Cardiac fibroblast (primary cell): ENCODE data around the gene SELL.

Experiments used
- DNase-seq, 2 donors: peaks; one replicate each; pipeline versions ENCODE4 v3.0.0 to v3.0.0-alpha.2; 2010; ENCODE audit warnings: low read depth in 2 of 2
- H3K4me3 ChIP-seq, 2 donors: replicated peaks in 1 of 2; 1 replicate in 1 of 2; 2 replicates in 1 of 2; pipeline ENCODE4 v1.5.1; 2011; ENCODE audit warnings: low read depth in 2 of 2, low read length in 2 of 2, mild to moderate bottlenecking in 2 of 2, moderate library complexity in 1 of 2
- CTCF ChIP-seq: IDR thresholded peaks from one replicate; pipeline ENCODE4 v1.5.1; 2011; ENCODE audit warnings: low read depth, mild to moderate bottlenecking, low read length, inconsistent platforms

Gene SELL

GRCh38 chr1:169648709-169649108, 62.7 kb downstream of the SELL start:
- no peak for TF ChIP-seq CTCF
- H3K4me3 ChIP-seq, result no peak overlapping the region
- DNase-seq, result no peak

- no peak for DNase-seq
- no peak overlapping the region for H3K4me3 ChIP-seq
- no peak for TF ChIP-seq CTCF
These were observed 63.2 kb downstream of the SELL start for GRCh38 chr1:169648187-169648586.

GRCh38 chr1:169647512-169647911, 63.9 kb downstream of the SELL start:
- H3K4me3 ChIP-seq, result no peak overlapping the region
- no peak for TF ChIP-seq CTCF
- no peak for DNase-seq

- TF ChIP-seq CTCF, result no peak
- H3K4me3 ChIP-seq, result no peak overlapping the region
- DNase-seq, result no peak
These were observed 67.1 kb downstream of the SELL start for GRCh38 chr1:169644297-169644696.
